ENCODE results near the gene SPIB.
A peak's percentile ranks its signal among the peaks of the same experiment; 100 is the strongest.
"Not testable (repeated sequence)": the region's sequence is repeated elsewhere in the genome, so short reads cannot be mapped to it uniquely, and the experiment has no call there.

Gene SPIB

DNA sequence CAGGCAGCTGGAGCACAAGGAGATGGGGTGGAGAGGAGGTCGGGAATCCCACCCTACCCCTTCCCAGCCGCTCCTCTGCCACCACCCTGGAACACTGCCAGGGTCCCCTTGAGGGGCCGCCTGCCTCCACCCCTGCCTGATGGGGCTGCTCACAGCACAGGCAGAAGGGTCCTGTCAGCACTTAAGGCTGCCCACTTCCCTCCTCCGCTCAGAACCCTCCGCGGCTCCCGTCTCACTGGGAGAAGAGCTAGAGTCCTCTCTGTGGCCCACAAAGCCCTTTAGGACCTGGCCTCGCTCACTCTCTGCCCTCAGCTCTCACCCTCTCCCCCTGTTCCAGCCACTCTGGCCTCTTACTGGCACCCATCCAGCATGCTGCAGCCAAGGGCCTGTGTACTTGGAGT, 38.0 kb upstream of the SPIB start:
- Histone ChIP-seq H3K9ac (no peak overlapping the region), H3K4me2 (no peak overlapping the region), H3K4me3 (no peak overlapping the region), H4K20me1 (peaks cover 51% of the 10 kb centered on the region), H3K27ac (no peak overlapping the region), H3K36me3 (peaks cover 62% of the 10 kb centered on the region), H3K4me1 (peaks cover 20% of the 10 kb centered on the region), H3K9me3 (no peaks in the 10 kb centered on the region), H3K27me3 (no peaks in the 10 kb centered on the region)
- no peak for TF ChIP-seq Cebpa-rat (IDR thresholded peaks at IDR 0.05)

DNA sequence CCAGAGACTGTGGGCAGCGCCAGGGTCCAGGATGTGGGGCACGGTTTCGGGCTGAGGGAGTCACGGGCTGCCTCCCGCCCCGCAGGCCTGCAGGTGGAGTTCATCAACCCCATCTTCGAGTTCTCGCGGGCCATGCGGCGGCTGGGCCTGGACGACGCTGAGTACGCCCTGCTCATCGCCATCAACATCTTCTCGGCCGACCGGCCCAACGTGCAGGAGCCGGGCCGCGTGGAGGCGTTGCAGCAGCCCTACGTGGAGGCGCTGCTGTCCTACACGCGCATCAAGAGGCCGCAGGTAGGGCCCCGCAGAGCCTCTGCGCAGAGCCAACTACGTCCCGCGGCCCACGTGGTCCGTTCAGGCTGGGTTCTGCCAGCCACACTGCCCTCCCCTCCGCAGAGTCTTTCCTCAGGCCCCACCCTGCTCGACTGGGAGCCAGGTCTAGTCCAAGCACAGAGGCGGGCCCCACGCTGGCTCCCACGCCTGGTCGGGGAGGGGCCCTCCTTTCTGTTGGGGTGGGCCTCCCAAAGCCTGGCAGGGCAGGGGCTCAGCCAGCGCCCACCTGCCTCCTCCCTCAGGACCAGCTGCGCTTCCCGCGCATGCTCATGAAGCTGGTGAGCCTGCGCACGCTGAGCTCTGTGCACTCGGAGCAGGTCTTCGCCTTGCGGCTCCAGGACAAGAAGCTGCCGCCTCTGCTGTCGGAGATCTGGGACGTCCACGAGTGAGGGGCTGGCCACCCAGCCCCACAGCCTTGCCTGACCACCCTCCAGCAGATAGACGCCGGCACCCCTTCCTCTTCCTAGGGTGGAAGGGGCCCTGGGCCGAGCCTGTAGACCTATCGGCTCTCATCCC, 36.6 kb upstream of the SPIB start:
- H3K9ac ChIP-seq: no peak overlapping the region
- H4K20me1 ChIP-seq: peaks cover 63% of the 10 kb centered on the region
- H3K36me3 ChIP-seq: peaks cover 76% of the 10 kb centered on the region

GRCh38 chr19:50383001-50383851, 35.5 kb upstream of the SPIB start:
- H3K4me1 ChIP-seq: peaks cover 34% of the 10 kb centered on the region
- H3K9ac ChIP-seq: peak overlapping the region; percentile 82
- peaks cover 63% of the 10 kb centered on the region for H4K20me1 ChIP-seq
- peaks cover 77% of the 10 kb centered on the region for H3K36me3 ChIP-seq
- H3K4me2 ChIP-seq: peak overlapping the region; percentile 90
- TF ChIP-seq Cebpa-rat (IDR thresholded peaks at IDR 0.05): no peak
- peak overlapping the region; percentile 72 for H3K4me3 ChIP-seq
- H3K9me3 ChIP-seq: no peaks in the 10 kb centered on the region
- H3K27me3 ChIP-seq: no peaks in the 10 kb centered on the region
- peak overlapping the region; percentile 61; the same call in 1 of the 2 replicates for H3K27ac ChIP-seq

More for the DNA sequence above, 36.6 kb upstream of the SPIB start:
- Histone ChIP-seq H3K27me3 (no peaks in the 10 kb centered on the region), H3K9me3 (no peaks in the 10 kb centered on the region), H3K4me2 (no peak overlapping the region), H3K4me1 (peaks cover 29% of the 10 kb centered on the region), H3K27ac (no peak overlapping the region), H3K4me3 (no peak overlapping the region)
- no peak for TF ChIP-seq Cebpa-rat (IDR thresholded peaks at IDR 0.05)

GRCh38 chr19:50383852-50384684, 34.7 kb upstream of the SPIB start, which contains the start of gene POLD1:
POLD1 (plus strand) TSS chr19:50384347; CDS start chr19:50398852, 14,505 bp downstream.
- Histone ChIP-seq H4K20me1 (peaks cover 62% of the 10 kb centered on the region), H3K4me1 (peaks cover 34% of the 10 kb centered on the region), H3K27ac (peak within 1 kb of the TSS; percentile 85), H3K27me3 (no peaks in the 10 kb centered on the region), H3K36me3 (peaks cover 77% of the 10 kb centered on the region), H3K9ac (peak within 1 kb of the TSS; percentile 82), H3K9me3 (no peaks in the 10 kb centered on the region), H3K4me3 (peak within 1 kb of the TSS; percentile 72), H3K4me2 (peak within 1 kb of the TSS; percentile 90)
- TF ChIP-seq Cebpa-rat (IDR thresholded peaks at IDR 0.05): no peak

- peak overlapping the region; percentile 85 for H3K27ac ChIP-seq
- peaks cover 59% of the 10 kb centered on the region for H4K20me1 ChIP-seq
- H3K36me3 ChIP-seq: peaks cover 77% of the 10 kb centered on the region
- H3K4me1 ChIP-seq: peaks cover 34% of the 10 kb centered on the region
- no peak for TF ChIP-seq Cebpa-rat (IDR thresholded peaks at IDR 0.05)
- peaks cover 7% of the 10 kb centered on the region for H3K9me3 ChIP-seq
- peak overlapping the region; percentile 72 for H3K4me3 ChIP-seq
- H3K27me3 ChIP-seq: no peaks in the 10 kb centered on the region
- H3K4me2 ChIP-seq: peak overlapping the region; percentile 90
- peak overlapping the region; percentile 82 for H3K9ac ChIP-seq
These were observed 33.8 kb upstream of the SPIB start for GRCh38 chr19:50384685-50385535.

GRCh38 chr19:50387176-50387867, 31.4 kb upstream of the SPIB start:
- H3K27ac ChIP-seq: no peak overlapping the region
- peak overlapping the region; percentile 8; the same call in 1 of the 2 replicates for H3K9ac ChIP-seq
- H3K9me3 ChIP-seq: peaks cover 30% of the 10 kb centered on the region
- no peak overlapping the region for H3K4me2 ChIP-seq
- peaks cover 49% of the 10 kb centered on the region for H4K20me1 ChIP-seq
- peaks cover 74% of the 10 kb centered on the region for H3K36me3 ChIP-seq
- peaks cover 34% of the 10 kb centered on the region for H3K4me1 ChIP-seq
- H3K27me3 ChIP-seq: no peaks in the 10 kb centered on the region
- H3K4me3 ChIP-seq: no peak overlapping the region
- TF ChIP-seq Cebpa-rat (IDR thresholded peaks at IDR 0.05): no peak

GRCh38 chr19:50387868-50388245, 30.9 kb upstream of the SPIB start:
- Histone ChIP-seq H3K4me1 (peaks cover 34% of the 10 kb centered on the region), H3K4me2 (no peak overlapping the region), H3K36me3 (peaks cover 74% of the 10 kb centered on the region), H3K4me3 (no peak overlapping the region), H3K9ac (peak overlapping the region; percentile 8; the same call in 1 of the 2 replicates), H4K20me1 (peaks cover 55% of the 10 kb centered on the region), H3K27ac (no peak overlapping the region), H3K9me3 (peaks cover 35% of the 10 kb centered on the region), H3K27me3 (no peaks in the 10 kb centered on the region)
- no peak for TF ChIP-seq Cebpa-rat (IDR thresholded peaks at IDR 0.05)

DNA sequence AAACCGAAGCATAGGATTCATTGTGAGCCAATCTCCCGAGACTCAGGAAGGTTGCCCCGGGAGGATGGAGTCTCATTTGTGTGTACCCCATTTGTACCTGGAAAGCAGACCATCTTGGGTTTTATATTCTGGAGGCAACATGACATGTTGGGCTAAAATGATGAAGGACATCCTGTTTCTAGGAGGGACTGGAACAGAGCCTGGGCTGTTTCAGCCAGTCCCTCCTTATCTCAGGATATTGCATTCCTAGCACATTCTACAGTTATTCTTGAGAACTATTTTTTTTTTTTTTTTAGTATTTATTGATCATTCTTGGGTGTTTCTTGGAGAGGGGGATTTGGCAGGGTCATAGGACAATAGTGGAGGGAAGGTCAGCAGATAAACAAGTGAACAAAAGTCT, 28.4 kb upstream of the SPIB start:
- peaks cover 20% of the 10 kb centered on the region for H3K4me1 ChIP-seq
- H3K27ac ChIP-seq, H3K9ac ChIP-seq, H3K27me3 ChIP-seq, H3K4me2 ChIP-seq, H3K4me3 ChIP-seq: not testable (repeated sequence)
- H3K36me3 ChIP-seq: peaks cover 91% of the 10 kb centered on the region
- peaks cover 35% of the 10 kb centered on the region for H3K9me3 ChIP-seq
- peaks cover 64% of the 10 kb centered on the region for H4K20me1 ChIP-seq

GRCh38 chr19:50390952-50391351, 27.8 kb upstream of the SPIB start:
- H3K4me1 ChIP-seq: peaks cover 14% of the 10 kb centered on the region
- H3K27me3 ChIP-seq, H3K4me2 ChIP-seq, H3K4me3 ChIP-seq, H3K9ac ChIP-seq, H3K27ac ChIP-seq: not testable (repeated sequence)
- H3K36me3 ChIP-seq: peaks cover 91% of the 10 kb centered on the region
- peaks cover 58% of the 10 kb centered on the region for H4K20me1 ChIP-seq
- peaks cover 35% of the 10 kb centered on the region for H3K9me3 ChIP-seq

Measured in BLaER1 (cell line).